ENCODE data around the gene ARL15.

- TF ChIP-seq POLR2A (IDR thresholded peaks at IDR 0.05) (no peak), CTCF (IDR thresholded peaks at IDR 0.05) (no peak), POLR2AphosphoS5 (IDR thresholded peaks at IDR 0.05) (no peak)
Measured at GRCh38 chr5:54298947-54299346, 11.4 kb downstream of the ARL15 start.

Measured in upper lobe of left lung (tissue), 4 donors.